Fibroblast of the conjunctiva (primary cell): Measurements from ENCODE around the gene ESPL1.

ENCODE experiments used
- DNase-seq: peaks from one replicate; pipeline ENCODE4 v3.0.0-alpha.2; 2010; ENCODE audit warnings: low read depth

The ESPL1 gene

GRCh38 chr12:53231921-53232645 lies 36.0 kb upstream of the ESPL1 start, which contains the start of gene RARG:
TSS of gene RARG (minus strand) at chr12:53232209. CDS start at chr12:53227545, 4,664 bp downstream.
- no peak for DNase-seq

GRCh38 chr12:53232646-53233461 lies 35.2 kb upstream of the ESPL1 start:
- no peak for DNase-seq

GRCh38 chr12:53233671-53234121 lies 34.4 kb upstream of the ESPL1 start:
- DNase-seq: no peak

GRCh38 chr12:53234271-53234914 lies 33.7 kb upstream of the ESPL1 start:
- DNase-seq: no peak

GRCh38 chr12:53235164-53235563 lies 32.9 kb upstream of the ESPL1 start:
- DNase-seq: no peak

- no peak for DNase-seq
Observed at GRCh38 chr12:53235742-53236442, 32.2 kb upstream of the ESPL1 start.

GRCh38 chr12:53236443-53237111 lies 31.5 kb upstream of the ESPL1 start:
- no peak for DNase-seq

GRCh38 chr12:53239643-53240258 lies 28.3 kb upstream of the ESPL1 start:
- no peak for DNase-seq

- DNase-seq: no peak
Observed at GRCh38 chr12:53241623-53242412, 26.3 kb upstream of the ESPL1 start.

GRCh38 chr12:53244337-53244736 lies 23.8 kb upstream of the ESPL1 start:
- DNase-seq: no peak

GRCh38 chr12:53245286-53245685 lies 22.8 kb upstream of the ESPL1 start:
- DNase-seq: no peak

GRCh38 chr12:53251477-53252348 lies 16.4 kb upstream of the ESPL1 start:
- DNase-seq: no peak

GRCh38 chr12:53252349-53252916 lies 15.7 kb upstream of the ESPL1 start:
- DNase-seq: no peak

- DNase-seq: no peak
Observed at GRCh38 chr12:53253298-53253697, 14.8 kb upstream of the ESPL1 start.

GRCh38 chr12:53254816-53255545 lies 13.1 kb upstream of the ESPL1 start:
- no peak for DNase-seq

GRCh38 chr12:53255996-53256395 lies 12.1 kb upstream of the ESPL1 start:
- DNase-seq: no peak

GRCh38 chr12:53258541-53259539 lies 9.3 kb upstream of the ESPL1 start:
- no peak for DNase-seq
